GM19193 (cell line): ENCODE measurements around the gene RNASE13.

Source experiments
- POLR2A ChIP-seq: IDR thresholded peaks from 4 replicates; pipeline ENCODE4 v1.6.1; 2011; ENCODE audit not compliant: insufficient read depth, insufficient read length; ENCODE audit errors: extremely low read depth

Gene RNASE13

GRCh38 chr14:20997115-20997514 lies 37.5 kb downstream of the RNASE13 start:
- TF ChIP-seq POLR2A: no peak

- TF ChIP-seq POLR2A: no peak
Observed at GRCh38 chr14:20996521-20996920, 38.1 kb downstream of the RNASE13 start.

GRCh38 chr14:20989787-20990600 lies 44.6 kb downstream of the RNASE13 start, which contains the start of gene METTL17:
TSS of gene METTL17 (plus strand) at chr14:20989980. CDS start at chr14:20990003, 23 bp downstream.
- peak; percentile 92 for TF ChIP-seq POLR2A

GRCh38 chr14:20989471-20989786 lies 45.2 kb downstream of the RNASE13 start:
- TF ChIP-seq POLR2A: no peak

GRCh38 chr14:20988717-20989470 lies 45.7 kb downstream of the RNASE13 start:
- TF ChIP-seq POLR2A: no peak

GRCh38 chr14:20986811-20987210 lies 47.8 kb downstream of the RNASE13 start:
- TF ChIP-seq POLR2A: no peak
